ENCODE data around the gene GEMIN4.

The GEMIN4 gene

GRCh38 chr17:732902-733720 is 19.0 kb downstream of the GEMIN4 start:
- H3K9ac ChIP-seq (ENCODE audit: low read length) = peak overlapping the region; percentile 82
- H2AFZ ChIP-seq (ENCODE audit: low read depth, low read length) = peak overlapping the region; percentile 68
- H2BK120ac ChIP-seq (ENCODE audit: low read depth, low read length) = no peak overlapping the region
- peak overlapping the region; percentile 91 for H2BK15ac ChIP-seq (ENCODE audit: low read depth, poor library complexity, severe bottlenecking)
- peak overlapping the region; percentile 51 to 65 for H3K14ac ChIP-seq (ENCODE audit: low read length in 2 of 2)
- peak overlapping the region; percentile 82 to 85 for H3K4me3 ChIP-seq (ENCODE audit: insufficient read depth in 1 of 2, low read depth in 1 of 2, low read length in 2 of 2)
- peak overlapping the region in 1 of 2 experiments; percentile 85 for H3K4ac ChIP-seq (ENCODE audit: low read depth in 1 of 2, low read length in 2 of 2)
- H4K91ac ChIP-seq (ENCODE audit: low read length) = peak overlapping the region; percentile 90
- no peak overlapping the region for H2BK5ac ChIP-seq (ENCODE audit: low read depth, low read length, poor library complexity, severe bottlenecking)
- H3K4me2 ChIP-seq (ENCODE audit: low read length, poor library complexity, severe bottlenecking) = peak overlapping the region; percentile 75
- H2AK5ac ChIP-seq (ENCODE audit: low read length, severe bottlenecking) = no peak overlapping the region
- peak overlapping the region; percentile 49 to 98 for H3K18ac ChIP-seq (ENCODE audit: low read depth in 1 of 2, low read length in 2 of 2)
- H3K27ac ChIP-seq (ENCODE audit: low read length, poor library complexity, severe bottlenecking) = peak overlapping the region; percentile 22
- H3K9me3 ChIP-seq (ENCODE audit: control insufficient read depth, low read length) = no peaks in the 10 kb centered on the region
- WGBS = 7% methylated on average over 52 of the region's 57 CpGs
- peak overlapping the region in 1 of 2 experiments; percentile 27 for H3K23ac ChIP-seq (ENCODE audit: low read length in 2 of 2)
- H3K36me3 ChIP-seq (ENCODE audit: control insufficient read depth in 1 of 2, insufficient read depth in 2 of 2, low read depth in 1 of 2, low read length in 2 of 2) = peaks cover 4 to 27% of the 10 kb centered on the region in 2 experiments
- H3K4me1 ChIP-seq (ENCODE audit: control insufficient read depth, insufficient read depth, low read depth, low read length) = peaks cover 12% of the 10 kb centered on the region
- H3K27me3 ChIP-seq (ENCODE audit: control insufficient read depth in 1 of 2, insufficient read depth in 1 of 2, low read length in 2 of 2) = no peaks in the 10 kb centered on the region
- peak overlapping the region in 1 of 2 experiments; percentile 22 for H2BK12ac ChIP-seq (ENCODE audit: low read length in 2 of 2)
- DNase-seq = peak; percentile 56
- H4K8ac ChIP-seq (ENCODE audit: low read length) = peak overlapping the region; percentile 79
- peaks cover 10% of the 10 kb centered on the region for H3K79me1 ChIP-seq (replicated peaks; ENCODE audit: low read length, poor library complexity, severe bottlenecking)

GRCh38 chr17:732067-732901 is 19.8 kb downstream of the GEMIN4 start, which contains the start of gene TLCD3A:
TLCD3A (plus strand) TSS chr17:732596; CDS start chr17:732648, 52 bp downstream.
- Histone ChIP-seq H4K8ac (ENCODE audit: low read length) (peak within 1 kb of the TSS; percentile 79), H3K27ac (ENCODE audit: low read length, poor library complexity, severe bottlenecking) (peak within 1 kb of the TSS; percentile 22), H3K4ac (ENCODE audit: low read depth in 1 of 2, low read length in 2 of 2) (peak within 1 kb of the TSS; percentile 50 to 85), H3K4me3 (ENCODE audit: insufficient read depth in 1 of 2, low read depth in 1 of 2, low read length in 2 of 2) (peak within 1 kb of the TSS; percentile 85 to 86), H3K18ac (ENCODE audit: low read depth in 1 of 2, low read length in 2 of 2) (peak within 1 kb of the TSS; percentile 95 to 98), H2BK15ac (ENCODE audit: low read depth, poor library complexity, severe bottlenecking) (peak within 1 kb of the TSS; percentile 95), H2BK12ac (ENCODE audit: low read length in 2 of 2) (peak within 1 kb of the TSS in 1 of 2 experiments; percentile 74), H3K27me3 (ENCODE audit: control insufficient read depth in 1 of 2, insufficient read depth in 1 of 2, low read length in 2 of 2) (no peaks in the 10 kb centered on the region), H3K79me1 (replicated peaks; ENCODE audit: low read length, poor library complexity, severe bottlenecking) (peaks cover 8% of the 10 kb centered on the region), H2AFZ (ENCODE audit: low read depth, low read length) (peak within 1 kb of the TSS; percentile 78), H2BK5ac (ENCODE audit: low read depth, low read length, poor library complexity, severe bottlenecking) (no peak within 1 kb of the TSS), H3K9me3 (ENCODE audit: control insufficient read depth, low read length) (no peaks in the 10 kb centered on the region), H4K91ac (ENCODE audit: low read length) (peak within 1 kb of the TSS; percentile 90), H3K23ac (ENCODE audit: low read length in 2 of 2) (peak within 1 kb of the TSS in 1 of 2 experiments; percentile 32), H2AK5ac (ENCODE audit: low read length, severe bottlenecking) (no peak within 1 kb of the TSS), H2BK120ac (ENCODE audit: low read depth, low read length) (peak within 1 kb of the TSS; percentile 95), H3K14ac (ENCODE audit: low read length in 2 of 2) (peak within 1 kb of the TSS; percentile 51 to 65), H3K9ac (ENCODE audit: low read length) (peak within 1 kb of the TSS; percentile 86), H3K4me2 (ENCODE audit: low read length, poor library complexity, severe bottlenecking) (peak within 1 kb of the TSS; percentile 75), H3K36me3 (ENCODE audit: control insufficient read depth in 1 of 2, insufficient read depth in 2 of 2, low read depth in 1 of 2, low read length in 2 of 2) (peaks cover 0 to 21% of the 10 kb centered on the region in 2 experiments), H3K4me1 (ENCODE audit: control insufficient read depth, insufficient read depth, low read depth, low read length) (peaks cover 10% of the 10 kb centered on the region)
- WGBS = 1% methylated on average over 42 of the region's 126 CpGs
- peak; percentile 73 for DNase-seq

- Histone ChIP-seq H4K8ac (ENCODE audit: low read length) (peak overlapping the region; percentile 78), H2BK5ac (ENCODE audit: low read depth, low read length, poor library complexity, severe bottlenecking) (no peak overlapping the region), H3K4me1 (ENCODE audit: control insufficient read depth, insufficient read depth, low read depth, low read length) (peaks cover 10% of the 10 kb centered on the region), H3K18ac (ENCODE audit: low read depth in 1 of 2, low read length in 2 of 2) (peak overlapping the region; percentile 74 to 87), H3K79me1 (replicated peaks; ENCODE audit: low read length, poor library complexity, severe bottlenecking) (peaks cover 6% of the 10 kb centered on the region), H2BK12ac (ENCODE audit: low read length in 2 of 2) (peak overlapping the region in 1 of 2 experiments; percentile 74), H3K4me2 (ENCODE audit: low read length, poor library complexity, severe bottlenecking) (peak overlapping the region; percentile 74), H4K91ac (ENCODE audit: low read length) (peak overlapping the region; percentile 35), H3K27ac (ENCODE audit: low read length, poor library complexity, severe bottlenecking) (no peak overlapping the region), H3K23ac (ENCODE audit: low read length in 2 of 2) (peak overlapping the region in 1 of 2 experiments; percentile 32), H2AK5ac (ENCODE audit: low read length, severe bottlenecking) (no peak overlapping the region), H2BK15ac (ENCODE audit: low read depth, poor library complexity, severe bottlenecking) (no peak overlapping the region), H3K36me3 (ENCODE audit: control insufficient read depth in 1 of 2, insufficient read depth in 2 of 2, low read depth in 1 of 2, low read length in 2 of 2) (peaks cover 0 to 19% of the 10 kb centered on the region in 2 experiments), H3K4ac (ENCODE audit: low read depth in 1 of 2, low read length in 2 of 2) (peak overlapping the region; percentile 50 to 79), H2BK120ac (ENCODE audit: low read depth, low read length) (peak overlapping the region; percentile 95), H3K27me3 (ENCODE audit: control insufficient read depth in 1 of 2, insufficient read depth in 1 of 2, low read length in 2 of 2) (no peaks in the 10 kb centered on the region), H3K4me3 (ENCODE audit: insufficient read depth in 1 of 2, low read depth in 1 of 2, low read length in 2 of 2) (peak overlapping the region; percentile 85 to 86), H2AFZ (ENCODE audit: low read depth, low read length) (peak overlapping the region; percentile 78), H3K9ac (ENCODE audit: low read length) (peak overlapping the region; percentile 86), H3K14ac (ENCODE audit: low read length in 2 of 2) (no peak overlapping the region), H3K9me3 (ENCODE audit: control insufficient read depth, low read length) (no peaks in the 10 kb centered on the region)
- WGBS = 9% methylated on average over 22 of the region's 26 CpGs
- DNase-seq = peak; percentile 42
Measured at GRCh38 chr17:731644-732066, 20.4 kb downstream of the GEMIN4 start.
